GM10266 (cell line): ENCODE results near the gene SIL1.

ENCODE experiments used
- DNase-seq: peaks from one replicate; pipeline ENCODE4 v3.0.0; 2012; ENCODE audit errors: extremely low spot score
- CTCF ChIP-seq: IDR thresholded peaks from 2 replicates; pipeline ENCODE4 v1.5.1; 2012; ENCODE audit warnings: mild to moderate bottlenecking, low read depth; ENCODE audit not compliant: control insufficient read depth, insufficient read depth; ENCODE audit errors: missing control alignments

SIL1 gene

GRCh38 chr5:138935466-138935865, 262.7 kb downstream of the SIL1 start:
- TF ChIP-seq CTCF = no peak
- no peak for DNase-seq

- TF ChIP-seq CTCF = no peak
- DNase-seq = no peak
Measured at GRCh38 chr5:138934971-138935370, 263.2 kb downstream of the SIL1 start.

GRCh38 chr5:138933522-138934290, 264.5 kb downstream of the SIL1 start:
- DNase-seq = no peak
- no peak for TF ChIP-seq CTCF

GRCh38 chr5:138932171-138932810, 265.9 kb downstream of the SIL1 start:
- TF ChIP-seq CTCF = peak; percentile 7
- DNase-seq = no peak

GRCh38 chr5:138930371-138931097, 267.6 kb downstream of the SIL1 start:
- DNase-seq = no peak
- no peak for TF ChIP-seq CTCF

GRCh38 chr5:138929571-138929955, 268.6 kb downstream of the SIL1 start:
- no peak for DNase-seq

More at GRCh38 chr5:138929571-138929955, 268.6 kb downstream of the SIL1 start:
- no peak for TF ChIP-seq CTCF
